IPS DF 4.7 (cell line): ENCODE measurements around the gene SND1.
A peak's percentile ranks its signal among the peaks of the same experiment; 100 is the strongest.

ENCODE experiments used
- DNase-seq: peaks from one replicate; pipeline ENCODE4 v3.0.0-alpha.2; 2013; ENCODE audit warnings: low spot score; ENCODE audit errors: extremely low read depth

SND1 gene

DNA sequence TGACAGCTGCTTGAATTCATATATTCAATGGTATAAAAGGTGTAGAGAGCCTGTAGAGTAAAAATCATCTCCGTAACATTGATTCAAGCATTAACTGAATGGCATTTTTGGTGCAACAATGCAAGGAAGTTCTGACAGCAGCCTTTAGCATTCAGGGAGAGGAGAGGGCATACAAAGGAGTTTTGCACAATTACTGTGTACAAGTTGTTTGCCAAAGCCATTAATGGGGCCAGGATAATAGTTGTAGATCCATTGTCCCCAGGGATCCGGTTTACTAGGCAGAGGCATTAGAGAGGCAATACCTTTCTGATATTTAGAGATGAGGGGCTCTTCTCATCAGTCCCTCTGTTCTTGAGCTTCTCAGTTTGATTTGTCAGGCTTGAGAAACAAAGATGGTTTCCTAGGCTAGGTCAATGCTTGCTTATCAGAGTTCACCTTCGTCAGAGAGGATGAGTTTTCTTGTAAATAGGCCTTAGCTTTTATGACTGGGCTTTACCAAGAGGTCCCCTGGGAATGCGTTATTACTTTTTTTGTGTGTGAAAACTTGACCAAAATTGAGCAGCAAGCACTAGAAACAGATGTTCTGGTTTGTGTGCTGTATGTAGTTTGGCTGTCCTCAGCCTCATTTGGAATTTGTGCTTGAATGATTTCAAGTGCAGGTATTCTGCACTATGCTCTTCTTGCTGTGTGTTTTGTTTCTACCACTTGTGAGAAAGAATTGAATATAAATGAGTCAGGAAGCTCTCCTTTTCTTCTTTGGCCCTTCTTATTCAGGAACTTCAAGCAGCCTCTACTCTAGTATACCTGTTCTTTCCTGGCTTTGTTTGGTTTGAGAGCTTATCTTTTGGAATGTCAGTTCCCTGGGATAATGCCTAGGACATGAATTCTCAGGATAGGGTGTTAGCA lies 32.0 kb downstream of the SND1 start:
- no peak for DNase-seq

DNA sequence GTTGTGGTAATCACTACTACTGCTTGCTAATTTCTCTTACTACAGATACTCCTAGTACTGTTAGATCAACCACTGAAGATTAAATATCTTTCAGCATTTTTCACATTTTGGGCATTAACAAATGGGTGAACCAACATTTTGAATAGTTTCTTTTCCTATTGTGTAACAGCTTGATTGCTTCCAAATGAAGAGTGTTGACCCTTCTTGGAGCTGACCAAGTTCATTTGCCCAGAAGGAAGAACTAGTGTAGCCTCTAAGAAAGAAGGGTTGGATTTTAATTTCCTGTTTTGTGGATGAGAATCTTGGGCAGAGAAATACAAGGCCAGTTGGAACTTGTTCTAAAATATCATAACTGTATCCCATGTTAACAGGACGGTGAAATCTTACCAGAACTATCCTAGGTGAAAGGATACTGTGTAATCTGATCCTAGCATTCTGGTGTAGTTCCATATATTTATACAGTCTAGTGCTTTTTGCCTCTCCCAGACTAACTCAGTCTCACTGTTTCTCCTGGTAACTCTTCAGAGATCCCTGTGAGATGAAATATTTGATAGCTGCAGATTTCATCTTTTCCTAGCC lies 37.3 kb downstream of the SND1 start:
- DNase-seq = no peak

DNA sequence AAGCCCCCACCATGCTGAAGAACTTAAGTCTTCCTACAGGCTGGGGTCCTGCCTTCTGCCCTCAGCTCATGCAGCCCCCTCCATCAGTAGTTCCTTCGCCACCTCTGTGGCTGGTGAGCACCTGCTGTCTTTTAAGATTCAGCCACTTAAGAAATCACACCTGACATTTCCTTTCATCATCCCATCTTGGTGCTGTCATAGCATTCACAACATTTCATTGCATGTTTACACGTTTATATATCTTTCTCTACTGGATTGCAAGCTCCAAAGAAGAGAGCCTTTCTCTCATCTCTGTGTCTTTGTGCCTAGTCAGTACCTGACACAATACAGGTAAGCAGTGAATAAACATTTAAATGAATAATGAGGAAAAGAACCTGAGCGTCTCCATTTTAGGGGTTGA lies 38.3 kb downstream of the SND1 start:
- no peak for DNase-seq

DNA sequence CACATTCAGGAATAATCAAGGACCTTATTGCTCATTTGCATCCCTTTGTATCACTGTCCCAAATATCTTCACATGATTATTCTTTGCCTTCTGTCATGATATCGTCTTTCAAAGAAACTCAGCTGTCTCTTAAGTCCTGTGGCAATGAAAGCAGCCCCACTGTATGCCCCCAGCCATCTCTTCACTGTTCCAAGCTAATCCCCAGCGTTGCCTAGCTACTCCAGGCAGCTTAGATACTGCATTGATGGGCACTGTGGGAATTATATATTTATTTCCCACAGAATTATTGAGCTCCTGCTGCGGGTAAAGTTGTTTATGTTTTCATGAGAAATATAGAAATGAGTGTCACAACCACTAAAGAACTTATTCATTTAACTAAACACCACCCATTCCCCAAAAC lies 38.8 kb downstream of the SND1 start:
- no peak for DNase-seq

DNA sequence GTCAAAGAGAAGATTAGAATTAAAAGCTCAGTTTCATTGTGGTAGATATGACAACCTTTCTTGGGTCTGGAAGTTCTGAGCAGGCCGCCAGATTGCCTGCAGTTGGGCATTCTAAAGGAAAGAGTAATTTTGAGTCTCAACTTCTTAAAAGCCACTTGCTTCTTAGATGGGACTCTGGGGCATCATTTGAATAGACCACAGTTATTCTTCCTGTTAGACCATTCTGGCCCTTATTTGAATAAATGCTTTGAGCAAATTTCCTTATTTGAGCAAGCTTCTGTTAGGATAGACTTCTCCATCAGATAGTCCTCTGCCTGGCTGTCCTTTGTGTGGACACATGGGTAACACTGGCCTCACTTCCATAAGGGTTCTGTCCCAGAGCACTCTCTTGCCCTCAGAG lies 40.2 kb downstream of the SND1 start:
- no peak for DNase-seq

DNA sequence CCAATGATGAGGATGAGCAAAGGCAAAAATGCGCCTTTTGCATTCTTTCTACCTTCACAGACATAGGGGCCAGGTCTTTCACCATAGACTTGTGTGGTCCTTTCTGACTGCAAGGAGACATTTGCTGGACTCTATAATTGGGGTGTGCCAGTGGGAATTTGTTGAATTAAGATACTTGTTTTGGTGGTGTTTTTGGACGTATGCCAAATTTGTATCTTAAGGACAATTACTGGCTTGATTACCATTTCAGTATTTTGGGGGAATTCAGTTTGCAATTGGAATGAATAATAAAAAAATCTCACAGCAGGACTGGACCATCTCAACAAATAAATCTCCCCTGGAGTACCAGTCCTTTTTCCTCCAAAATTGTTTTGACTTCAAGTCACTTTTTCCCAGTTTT lies 47.9 kb downstream of the SND1 start:
- DNase-seq = no peak

DNA sequence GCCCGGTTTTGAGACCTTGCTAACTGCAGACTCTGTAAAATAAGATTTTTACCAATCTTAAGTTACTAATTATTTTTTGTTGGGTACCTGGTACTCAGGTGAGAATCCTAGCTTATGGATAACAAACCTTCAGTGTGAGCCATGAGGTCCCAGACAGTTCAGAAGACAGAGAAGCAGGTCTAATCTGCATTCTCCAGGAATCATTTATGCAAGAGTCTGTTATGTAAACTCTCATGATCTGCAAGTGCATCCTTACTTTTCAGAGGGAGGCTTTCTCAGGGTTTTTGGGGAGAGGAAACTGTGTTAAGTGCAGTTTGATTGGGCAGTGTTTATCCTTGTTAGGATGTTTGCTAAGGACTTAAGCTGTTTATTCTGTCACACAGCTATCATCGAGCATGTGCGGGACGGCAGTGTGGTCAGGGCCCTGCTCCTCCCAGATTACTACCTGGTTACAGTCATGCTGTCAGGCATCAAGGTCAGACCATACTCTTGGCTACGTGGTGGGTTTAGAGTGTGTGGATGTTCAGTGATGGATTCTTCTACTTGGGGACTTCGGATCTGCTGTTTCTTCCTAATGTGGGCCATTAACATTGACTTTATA lies 50.2 kb downstream of the SND1 start:
- DNase-seq = no peak

DNA sequence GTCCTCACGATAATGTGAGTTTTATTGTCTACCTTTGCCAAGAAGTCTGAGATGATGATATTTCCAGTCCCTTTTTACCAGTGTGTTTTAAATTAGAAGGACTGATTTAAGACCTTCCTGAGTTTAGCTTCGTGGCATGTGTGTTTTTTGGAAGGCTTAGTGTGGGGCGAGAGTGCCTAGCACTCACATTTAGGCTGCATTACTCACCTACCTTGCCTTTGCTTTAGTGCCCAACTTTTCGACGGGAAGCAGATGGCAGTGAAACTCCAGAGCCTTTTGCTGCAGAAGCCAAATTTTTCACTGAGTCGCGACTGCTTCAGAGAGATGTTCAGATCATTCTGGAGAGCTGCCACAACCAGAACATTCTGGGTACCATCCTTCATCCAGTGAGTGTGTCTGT lies 50.9 kb downstream of the SND1 start:
- DNase-seq = no peak

DNA sequence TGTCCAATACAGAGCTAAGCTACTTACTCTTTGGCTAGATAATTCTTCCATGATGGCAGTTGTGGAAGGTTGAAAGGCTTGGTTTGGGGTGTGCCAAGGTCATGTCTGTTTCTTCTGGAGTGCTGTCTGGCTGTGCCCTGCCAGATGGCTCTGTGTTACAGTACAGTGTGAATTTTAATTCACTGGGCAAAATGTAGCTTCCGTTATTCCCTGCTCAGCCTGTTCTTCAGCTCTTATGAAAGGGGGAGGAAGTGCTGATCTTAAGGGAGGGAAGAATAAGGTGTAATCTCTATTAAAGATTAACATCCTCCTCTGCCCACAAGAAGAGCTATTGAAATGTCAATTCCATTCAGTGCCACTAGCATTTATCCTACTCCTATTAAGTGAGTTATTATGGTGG lies 52.2 kb downstream of the SND1 start:
- DNase-seq = no peak

DNA sequence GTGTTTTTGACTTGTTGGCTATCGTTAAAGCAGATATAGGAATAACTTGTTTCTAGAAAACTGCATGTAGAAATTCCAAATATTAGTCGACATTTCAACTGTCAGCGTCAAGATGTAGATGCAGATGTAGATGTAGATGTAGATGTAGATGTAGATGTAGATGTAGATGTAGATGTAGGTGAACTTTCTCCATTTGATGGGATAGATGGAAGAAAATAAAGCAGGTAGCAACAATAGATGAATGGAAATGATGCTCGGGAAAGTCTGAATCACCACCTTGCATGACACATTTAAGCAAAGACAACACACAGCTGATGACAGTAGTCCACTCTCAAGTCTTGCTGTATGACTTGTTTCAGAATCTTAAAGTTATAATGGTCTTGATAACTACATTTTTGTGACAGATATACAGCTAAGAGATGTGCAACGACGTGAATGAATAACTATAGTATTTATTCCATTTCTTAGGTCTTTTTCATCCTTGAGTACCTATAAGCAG lies 53.5 kb downstream of the SND1 start:
- DNase-seq = no peak

DNA sequence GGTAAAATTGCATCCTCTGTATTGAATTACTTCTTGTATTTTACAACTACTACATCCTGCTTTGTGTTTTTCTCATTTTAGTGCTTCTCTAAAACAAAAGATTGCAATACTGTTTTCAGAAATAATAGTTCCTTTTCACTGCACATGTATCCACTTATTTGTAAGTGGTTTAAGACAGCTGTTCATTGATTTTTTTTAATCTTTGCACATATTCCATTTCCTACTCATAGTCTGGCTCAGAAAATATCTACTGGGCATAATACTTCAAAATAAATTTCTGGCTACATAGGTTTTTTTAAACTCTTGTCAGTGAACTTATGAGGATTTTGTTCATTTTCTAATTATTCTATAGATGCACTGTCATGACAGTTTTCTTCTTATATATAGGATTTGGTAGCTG lies 54.8 kb downstream of the SND1 start:
- DNase-seq = no peak

DNA sequence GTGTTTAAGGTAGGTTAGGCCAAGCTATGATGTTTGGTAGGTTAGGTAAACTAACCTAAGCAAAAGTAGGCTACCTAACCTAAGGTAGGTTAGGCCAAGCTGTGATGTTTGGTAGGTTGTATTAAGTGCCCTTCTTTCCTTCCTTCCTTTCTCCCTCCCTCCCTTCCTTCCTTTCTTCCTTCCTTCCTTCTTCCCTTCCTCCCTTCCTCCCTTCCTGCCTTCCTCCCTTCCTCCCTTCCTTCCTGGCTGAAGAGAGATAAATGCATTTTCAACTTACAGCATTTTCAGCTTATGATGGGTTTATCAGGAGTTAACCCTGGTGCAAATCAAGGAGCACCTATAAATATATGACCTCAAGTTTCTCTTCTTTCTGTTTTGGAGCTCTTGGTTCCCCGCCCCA lies 56.2 kb downstream of the SND1 start:
- DNase-seq = no peak

DNA sequence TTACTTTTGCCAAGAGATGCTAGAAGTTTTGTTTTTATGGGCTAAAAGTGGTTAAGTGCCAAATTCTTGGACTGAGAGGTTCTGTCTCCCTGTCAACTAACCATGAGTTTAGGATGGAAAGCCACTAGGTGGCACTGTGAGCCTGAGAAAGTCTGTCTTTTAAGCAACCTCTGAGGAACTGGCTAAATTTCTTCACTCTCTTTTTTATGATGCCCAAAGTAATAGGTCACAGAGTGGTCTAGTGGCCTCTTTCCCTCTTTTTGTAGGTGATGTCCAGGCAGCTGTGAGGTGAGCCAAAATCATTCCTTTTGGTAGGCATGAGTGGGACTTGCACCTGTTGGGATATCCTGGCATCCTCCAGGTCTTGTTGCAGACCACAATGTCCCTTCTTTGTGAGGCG lies 56.8 kb downstream of the SND1 start:
- peak; percentile 64 for DNase-seq

DNA sequence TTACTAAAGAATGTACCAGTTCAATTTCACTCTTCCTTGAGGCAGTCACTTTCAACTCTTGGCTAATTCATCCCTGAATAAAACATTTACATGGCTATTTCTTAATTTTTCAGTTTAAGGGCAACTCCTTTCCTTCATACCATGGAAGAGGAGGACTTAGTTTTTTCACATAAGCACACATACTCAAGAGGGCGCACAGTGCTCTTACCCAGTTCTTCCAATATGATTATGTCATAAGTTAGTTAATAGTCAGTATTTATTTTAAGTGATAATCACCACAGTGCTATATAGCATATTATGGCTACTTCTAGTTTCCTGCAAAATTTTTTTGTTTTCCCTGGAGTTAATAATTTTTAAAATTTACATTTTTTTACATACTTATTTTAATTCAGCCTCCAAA lies 58.6 kb downstream of the SND1 start:
- no peak for DNase-seq

DNA sequence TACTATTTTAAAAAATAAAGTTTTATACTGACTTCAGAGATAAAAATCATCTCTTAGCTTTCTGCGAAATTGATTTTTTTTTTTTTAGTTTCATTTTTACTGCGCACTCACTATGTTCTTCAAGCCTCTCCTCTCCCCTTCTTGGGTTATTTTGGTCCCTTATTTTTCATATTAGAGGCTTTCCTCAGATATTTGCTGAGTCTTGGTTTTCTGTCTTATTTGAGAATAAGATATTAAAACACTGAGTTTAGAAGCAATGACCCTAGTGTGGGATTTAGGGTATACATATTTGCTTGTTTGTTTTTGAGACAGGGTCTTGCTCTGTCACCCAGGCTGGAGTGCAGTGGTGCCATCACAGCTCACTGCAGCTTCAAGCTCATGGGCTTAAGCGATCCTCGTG lies 59.9 kb downstream of the SND1 start:
- no peak for DNase-seq

DNA sequence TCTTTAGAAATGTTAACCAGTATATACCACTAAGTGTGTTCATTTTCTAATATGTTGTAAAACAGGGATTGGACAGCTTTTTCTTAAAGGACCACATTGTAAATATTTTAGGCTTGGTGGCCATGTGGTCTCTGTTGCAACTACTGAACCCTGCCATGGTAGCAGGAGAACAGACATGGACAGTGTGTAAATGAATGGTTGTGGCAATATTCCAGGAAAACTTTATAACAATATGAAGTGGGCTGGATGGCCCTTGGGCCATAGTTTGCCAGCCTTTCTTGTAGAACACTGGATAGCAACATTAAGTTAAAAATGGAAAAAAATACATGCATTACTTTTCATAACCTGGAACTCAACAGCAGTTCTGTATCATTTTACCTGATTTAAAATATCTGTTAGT lies 61.0 kb downstream of the SND1 start:
- DNase-seq = no peak

DNA sequence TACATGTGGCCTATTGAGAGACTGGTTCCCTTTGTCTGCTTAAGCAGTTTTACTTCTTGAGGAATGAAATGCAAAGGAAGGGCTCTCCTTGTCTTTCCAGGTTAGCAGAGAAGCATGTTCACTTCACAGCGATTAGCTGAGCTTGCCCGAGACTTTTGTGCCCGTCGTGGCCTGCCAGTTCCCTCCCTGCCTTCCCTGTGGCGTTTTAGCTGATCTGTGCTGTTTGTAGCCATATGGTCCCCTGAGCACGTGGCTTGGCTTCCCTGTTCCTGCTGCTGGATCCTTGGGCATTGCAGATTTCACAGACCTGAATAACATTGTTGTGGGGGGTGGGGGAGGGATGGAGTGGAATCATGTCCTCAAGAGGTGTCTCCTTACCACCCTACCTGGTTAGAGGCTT lies 61.8 kb downstream of the SND1 start:
- no peak for DNase-seq

DNA sequence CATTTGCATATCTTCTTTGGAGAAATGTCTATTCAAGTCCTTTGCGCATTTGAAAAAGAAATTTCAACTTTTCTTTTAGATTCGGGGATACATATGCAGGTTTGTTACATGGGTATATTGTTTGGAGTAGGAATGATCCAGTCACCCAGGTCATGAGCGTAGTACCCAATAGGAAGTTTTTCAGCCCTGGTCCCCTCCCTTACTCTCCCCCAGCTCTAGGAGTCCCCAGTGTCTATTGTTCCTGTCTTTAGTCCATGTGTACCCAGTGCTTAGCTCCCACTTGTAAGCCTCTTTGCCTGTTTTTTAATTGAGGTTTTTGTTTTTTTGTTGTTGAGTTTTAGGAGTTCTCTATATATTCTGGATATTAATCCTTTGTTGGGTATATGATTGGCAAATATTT lies 63.3 kb downstream of the SND1 start:
- no peak for DNase-seq

DNA sequence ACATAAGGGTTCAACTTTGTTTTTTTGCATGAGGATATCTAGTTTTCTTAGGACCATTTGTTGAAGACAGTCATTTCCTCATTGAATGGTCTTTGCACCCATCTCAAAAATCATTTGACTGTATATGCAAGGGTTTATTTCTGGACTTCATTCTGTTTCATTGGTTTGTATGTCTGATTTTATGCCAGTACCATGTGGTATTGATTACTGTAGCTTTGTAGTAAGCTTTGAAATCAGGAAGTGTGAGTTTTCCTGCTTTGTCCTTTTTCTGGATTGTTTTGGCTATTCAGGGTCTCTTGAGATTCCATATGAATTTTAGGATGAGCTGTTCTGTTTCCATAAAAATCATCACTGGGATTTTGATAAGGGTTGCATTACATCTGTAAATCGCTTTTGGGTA lies 63.9 kb downstream of the SND1 start:
- DNase-seq = no peak

DNA sequence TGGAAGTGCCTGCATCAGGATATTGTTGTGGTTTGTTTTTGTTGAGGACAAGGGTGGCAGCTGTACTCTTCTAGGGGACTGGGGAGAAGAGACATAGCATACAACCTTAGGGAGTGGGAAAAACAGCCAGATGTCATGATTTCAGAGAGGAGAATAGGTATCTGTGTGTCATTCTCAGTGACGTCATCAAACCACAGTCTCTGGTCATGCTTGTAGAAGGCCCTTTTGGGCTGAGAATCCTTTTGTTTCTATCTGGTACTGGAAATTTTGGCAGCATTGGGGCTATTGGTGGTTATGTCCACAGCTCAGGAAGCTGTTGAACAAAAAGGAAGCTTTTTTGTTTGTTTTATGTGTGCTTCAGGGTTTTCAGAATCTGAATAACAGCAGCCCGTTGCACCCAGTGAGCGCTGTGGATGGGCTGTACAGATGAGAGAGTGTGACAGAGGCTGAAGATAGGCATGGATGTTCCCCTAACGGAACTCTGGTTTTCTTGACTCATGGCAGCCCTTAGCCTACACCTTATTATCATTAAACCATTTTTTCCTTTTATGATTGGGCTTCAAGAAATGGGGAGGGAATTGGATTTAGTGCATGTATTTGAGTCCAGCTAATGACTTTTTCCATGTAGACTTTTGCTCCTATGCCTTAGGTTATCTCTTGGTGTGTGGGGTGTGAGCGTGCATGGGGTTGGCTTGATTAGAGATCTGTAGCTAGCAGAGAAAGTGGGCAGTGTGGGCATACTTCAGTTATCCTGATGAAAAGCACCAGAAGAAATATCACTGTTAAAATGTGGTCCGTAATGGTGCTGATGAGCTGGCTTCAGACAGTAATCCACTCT lies 65.7 kb downstream of the SND1 start:
- no peak for DNase-seq

DNA sequence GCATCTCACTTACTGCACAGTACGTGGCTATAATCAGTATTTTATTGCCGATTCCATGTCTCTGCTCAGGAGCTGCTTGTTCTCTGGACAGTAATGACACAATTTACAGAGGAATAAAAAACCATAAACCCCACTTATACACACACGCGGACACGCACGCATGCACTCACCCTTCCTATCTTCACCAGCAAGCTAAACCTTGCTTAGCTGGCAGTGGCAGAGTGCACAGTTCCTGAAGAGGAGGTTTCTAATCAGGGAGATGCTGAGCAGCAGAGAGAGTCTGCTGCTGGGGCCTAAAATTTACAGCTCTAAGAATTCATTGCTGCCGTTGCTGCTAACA lies 66.3 kb downstream of the SND1 start:
- no peak for DNase-seq

DNA sequence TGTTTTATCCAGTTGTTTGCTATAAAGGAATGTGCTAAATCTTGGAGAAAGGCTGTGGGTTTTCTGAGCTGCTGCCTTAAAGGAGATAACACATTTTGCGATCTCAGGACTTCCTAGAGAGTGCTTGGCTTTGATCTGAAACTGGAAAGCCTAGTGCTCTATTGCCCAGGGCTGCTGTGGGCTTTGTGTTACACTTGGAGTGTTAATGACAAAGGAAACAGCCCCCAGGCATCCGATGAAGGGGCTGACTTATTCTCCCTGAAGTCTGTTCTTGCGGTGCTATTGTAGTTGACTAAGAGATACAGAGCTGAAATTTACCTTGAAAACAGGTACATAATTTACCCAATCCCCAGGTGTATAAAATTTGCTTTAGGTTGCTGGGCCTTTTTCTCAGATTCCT lies 74.5 kb downstream of the SND1 start:
- no peak for DNase-seq
